Vagina (tissue), 2 donors: ENCODE results near the gene C1QL1.

ENCODE experiments used
- CTCF ChIP-seq, 3 experiments: fragments of 450-650 bp in 2 of 3; fragments of 200-600 bp in 1 of 3; sonication (generic) in 1 of 3; IDR thresholded peaks; one replicate each; pipeline ENCODE4 v1.5.1; 2017 to 2019; ENCODE audit warnings: antibody characterized with exemption in 3 of 3, mild to moderate bottlenecking in 2 of 3, moderate library complexity in 2 of 3
- POLR2A ChIP-seq, 2 donors: fragments of 450-650 bp; IDR thresholded peaks; one replicate each; pipeline ENCODE4 v1.6.1; 2017; ENCODE audit warnings: antibody characterized with exemption in 2 of 2, mild to moderate bottlenecking in 2 of 2, moderate library complexity in 2 of 2

- no peak for TF ChIP-seq CTCF (IDR thresholded peaks at IDR 0.05)
- TF ChIP-seq POLR2A (IDR thresholded peaks at IDR 0.05), result no peak
Observed at GRCh38 chr17:45005700-45006099, 37.6 kb upstream of the C1QL1 start.
